DOHH2 (cell line): Measurements from ENCODE around the gene ABR.

Experiments used
- H3F3A ChIP-seq: fragments of 200-600 bp; sonication (generic), shearing (Covaris generic); 2 replicates; pipeline ENCODE4 v1.6.0; 2016; ENCODE audit warnings: antibody characterized with exemption, mild to moderate bottlenecking; ENCODE audit not compliant: control insufficient read depth, insufficient read depth
- H3K27ac ChIP-seq: fragments of 200-600 bp; sonication (generic); 2 replicates; pipeline ENCODE4 v1.5.1; 2014; ENCODE audit warnings: low read depth, mild to moderate bottlenecking, low read length, moderate library complexity
- H3K27me3 ChIP-seq: fragments of 200-600 bp; sonication (generic); 2 replicates; pipeline ENCODE4 v1.6.1; 2014; ENCODE audit warnings: mild to moderate bottlenecking, low read length, mixed read lengths; ENCODE audit not compliant: control insufficient read depth
- H3K36me3 ChIP-seq: fragments of 200-600 bp; sonication (generic); 2 replicates; pipeline ENCODE4 v1.6.1; 2014; ENCODE audit warnings: mild to moderate bottlenecking, low read length, moderate library complexity, mixed read lengths; ENCODE audit not compliant: control insufficient read depth
- H3K4me1 ChIP-seq: fragments of 200-600 bp; sonication (generic); 2 replicates; pipeline ENCODE4 v1.6.1; 2014; ENCODE audit warnings: mild to moderate bottlenecking, low read length, mixed read lengths; ENCODE audit not compliant: control insufficient read depth
- H3K4me2 ChIP-seq: fragments of 200-600 bp; sonication (generic); 2 replicates; pipeline ENCODE4 v1.6.0; 2014; ENCODE audit warnings: mild to moderate bottlenecking, low read length, moderate library complexity
- H3K4me3 ChIP-seq: fragments of 200-600 bp; sonication (generic); 2 replicates; pipeline ENCODE4 v1.5.1; 2014; ENCODE audit warnings: mild to moderate bottlenecking, low read length, mixed read lengths
- H3K79me2 ChIP-seq: fragments of 200-600 bp; sonication (generic); 2 replicates; pipeline ENCODE4 v1.6.1; 2014; ENCODE audit warnings: mild to moderate bottlenecking, low read length, mixed read lengths; ENCODE audit not compliant: control insufficient read depth
- H3K9me2 ChIP-seq: fragments of 200-600 bp; sonication (generic); replicated peaks from 2 replicates; pipeline ENCODE4 v1.6.1; 2014; ENCODE audit warnings: mild to moderate bottlenecking, low read length, mixed read lengths; ENCODE audit not compliant: control insufficient read depth
- H3K9me3 ChIP-seq: fragments of 200-600 bp; sonication (generic); 2 replicates; pipeline ENCODE4 v1.6.1; 2014; ENCODE audit warnings: antibody characterized with exemption, low read length, mixed read lengths; ENCODE audit not compliant: control insufficient read depth, insufficient read depth
- H4K20me1 ChIP-seq: fragments of 200-600 bp; sonication (generic); 2 replicates; pipeline ENCODE4 v1.6.0; 2014; ENCODE audit warnings: low read depth, mild to moderate bottlenecking, antibody characterized with exemption, low read length, moderate library complexity; ENCODE audit not compliant: control insufficient read depth, insufficient read depth
- EZH2phosphoT487 ChIP-seq: fragments of 200-600 bp; sonication (generic); IDR thresholded peaks from 2 replicates; pipeline ENCODE4 v1.6.1; 2017; ENCODE audit warnings: borderline replicate concordance, mild to moderate bottlenecking, antibody characterized with exemption, low read length, moderate library complexity, mixed read lengths
- TF ChIP-seq, protein P1 (sequence below): fragments of 200-600 bp; sonication (generic); IDR thresholded peaks from one replicate; pipeline ENCODE4 v1.5.1; 2014; ENCODE audit warnings: antibody characterized with exemption, mild to moderate bottlenecking, low read depth, low read length; ENCODE audit not compliant: poor library complexity, severe bottlenecking

Gene ABR

DNA sequence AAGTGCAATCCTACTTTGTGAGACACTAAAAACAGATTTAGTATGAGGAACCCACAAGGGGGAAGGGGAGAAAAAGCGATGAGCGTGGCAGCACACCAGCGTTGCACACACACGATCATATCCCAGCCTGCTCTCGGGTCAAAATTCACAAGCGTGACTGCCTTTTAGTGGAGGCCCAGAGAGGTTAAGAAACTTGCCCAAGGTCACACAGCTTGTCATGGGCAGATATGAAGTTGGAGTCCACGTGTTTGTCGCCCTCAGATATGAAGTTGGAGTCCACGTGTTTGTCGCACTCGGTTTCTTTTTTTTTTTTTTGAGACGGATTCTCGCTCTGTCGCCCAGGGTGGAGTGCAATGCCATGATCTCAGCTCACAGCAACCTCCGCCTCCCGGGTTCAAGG, 124.5 kb downstream of the ABR start:
- H3K79me2 ChIP-seq, result no peaks in the 10 kb centered on the region
- no peak for TF ChIP-seq EZH2phosphoT487
- TF ChIP-seq, protein P1, sequence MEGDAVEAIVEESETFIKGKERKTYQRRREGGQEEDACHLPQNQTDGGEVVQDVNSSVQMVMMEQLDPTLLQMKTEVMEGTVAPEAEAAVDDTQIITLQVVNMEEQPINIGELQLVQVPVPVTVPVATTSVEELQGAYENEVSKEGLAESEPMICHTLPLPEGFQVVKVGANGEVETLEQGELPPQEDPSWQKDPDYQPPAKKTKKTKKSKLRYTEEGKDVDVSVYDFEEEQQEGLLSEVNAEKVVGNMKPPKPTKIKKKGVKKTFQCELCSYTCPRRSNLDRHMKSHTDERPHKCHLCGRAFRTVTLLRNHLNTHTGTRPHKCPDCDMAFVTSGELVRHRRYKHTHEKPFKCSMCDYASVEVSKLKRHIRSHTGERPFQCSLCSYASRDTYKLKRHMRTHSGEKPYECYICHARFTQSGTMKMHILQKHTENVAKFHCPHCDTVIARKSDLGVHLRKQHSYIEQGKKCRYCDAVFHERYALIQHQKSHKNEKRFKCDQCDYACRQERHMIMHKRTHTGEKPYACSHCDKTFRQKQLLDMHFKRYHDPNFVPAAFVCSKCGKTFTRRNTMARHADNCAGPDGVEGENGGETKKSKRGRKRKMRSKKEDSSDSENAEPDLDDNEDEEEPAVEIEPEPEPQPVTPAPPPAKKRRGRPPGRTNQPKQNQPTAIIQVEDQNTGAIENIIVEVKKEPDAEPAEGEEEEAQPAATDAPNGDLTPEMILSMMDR, result no peak
- no peaks in the 10 kb centered on the region for H3F3A ChIP-seq
- H3K9me3 ChIP-seq, result no peaks in the 10 kb centered on the region
- H3K9me2 ChIP-seq, result no peaks in the 10 kb centered on the region
- no peaks in the 10 kb centered on the region for H3K4me1 ChIP-seq
- no peak overlapping the region for H3K4me3 ChIP-seq
- H4K20me1 ChIP-seq, result no peaks in the 10 kb centered on the region
- no peak overlapping the region for H3K4me2 ChIP-seq
- H3K27me3 ChIP-seq, result no peaks in the 10 kb centered on the region
- peaks cover 74% of the 10 kb centered on the region for H3K36me3 ChIP-seq
- H3K27ac ChIP-seq, result no peak overlapping the region

DNA sequence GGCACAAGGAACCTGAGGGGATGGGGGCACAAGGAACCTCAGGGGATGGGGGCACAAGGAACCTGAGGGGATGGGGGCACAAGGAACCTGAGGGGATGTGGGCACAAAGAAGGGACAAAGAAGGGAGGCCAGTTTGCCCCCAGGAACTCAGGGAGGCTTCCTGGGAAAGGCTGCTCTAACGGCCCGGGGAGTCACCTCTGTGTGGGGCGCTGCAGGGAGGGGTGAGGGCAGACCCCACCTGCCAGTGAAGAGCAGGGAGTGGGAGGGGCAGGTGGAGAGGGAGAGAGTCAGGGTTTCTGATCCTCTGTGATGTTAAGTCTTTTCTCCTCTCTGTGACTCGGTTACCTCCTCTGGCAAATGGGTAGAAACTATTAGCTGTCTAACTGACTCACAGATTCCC, 125.1 kb downstream of the ABR start:
- no peaks in the 10 kb centered on the region for H3K79me2 ChIP-seq
- H3K36me3 ChIP-seq, result peaks cover 77% of the 10 kb centered on the region
- H3K27me3 ChIP-seq, result no peaks in the 10 kb centered on the region
- H3K4me1 ChIP-seq, result no peaks in the 10 kb centered on the region
- H3F3A ChIP-seq, result no peaks in the 10 kb centered on the region
- H3K4me2 ChIP-seq, result no peak overlapping the region
- TF ChIP-seq, protein P1, result no peak
- no peak for TF ChIP-seq EZH2phosphoT487
- no peaks in the 10 kb centered on the region for H3K9me2 ChIP-seq
- no peaks in the 10 kb centered on the region for H4K20me1 ChIP-seq
- H3K4me3 ChIP-seq, result no peak overlapping the region
- H3K9me3 ChIP-seq, result no peaks in the 10 kb centered on the region
- no peak overlapping the region for H3K27ac ChIP-seq

DNA sequence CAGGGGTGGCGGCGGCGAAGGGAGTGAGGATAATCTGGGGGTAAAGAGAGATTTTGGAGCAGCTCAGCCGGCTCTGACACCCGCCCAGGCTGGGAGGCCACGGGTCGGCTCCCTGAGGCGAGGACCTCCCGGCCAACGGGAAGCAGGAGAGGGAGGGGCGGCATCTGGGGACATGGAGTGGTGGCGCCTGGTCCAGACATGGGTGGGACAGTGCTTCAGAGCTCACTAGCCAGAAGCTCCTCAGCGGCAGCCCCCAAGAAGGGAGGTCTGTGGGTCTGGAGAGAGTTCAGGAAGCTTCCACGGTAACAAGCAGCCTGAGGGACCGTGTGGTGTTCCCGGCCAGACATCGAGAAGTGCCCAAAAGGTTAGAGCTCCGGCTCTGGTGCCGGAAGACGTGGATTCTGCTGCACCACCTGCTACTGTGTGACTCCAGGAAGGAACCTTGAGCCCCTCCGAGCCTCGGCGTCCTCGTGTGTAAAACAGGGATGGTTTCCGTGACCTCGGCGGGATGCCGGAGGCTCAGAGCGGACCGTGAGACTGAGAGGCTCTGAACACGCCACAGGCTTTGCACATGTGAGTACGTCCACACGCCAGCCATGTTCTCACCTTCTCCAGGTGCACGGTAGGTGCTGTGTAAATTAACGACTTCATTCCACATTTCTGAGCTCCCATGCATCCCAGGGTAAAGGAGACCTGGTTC, 126.0 kb downstream of the ABR start:
- Histone ChIP-seq H3K9me2 (no peaks in the 10 kb centered on the region), H3K4me1 (no peaks in the 10 kb centered on the region), H3F3A (no peaks in the 10 kb centered on the region), H3K36me3 (peaks cover 74% of the 10 kb centered on the region), H3K4me2 (no peak overlapping the region), H3K27ac (no peak overlapping the region), H3K79me2 (no peaks in the 10 kb centered on the region), H3K4me3 (no peak overlapping the region), H3K9me3 (no peaks in the 10 kb centered on the region), H3K27me3 (no peaks in the 10 kb centered on the region), H4K20me1 (no peaks in the 10 kb centered on the region)
- TF ChIP-seq, protein P1, result no peak
- no peak for TF ChIP-seq EZH2phosphoT487
